ENCODE data around the gene RHBDF1. TPM values are rescaled to one million over a fixed set of nuclear protein-coding genes. Genes with fewer than 3 reads are reported as not detected.
A peak's percentile ranks its signal among the peaks of the same experiment; 100 is the strongest.

The RHBDF1 gene
- total RNA-seq, 2 donors from 2014 or later, result 109 to 138 TPM

GRCh38 chr16:57711-58110 lies 14.7 kb downstream of the RHBDF1 start:
- peaks cover 60% of the 10 kb centered on the region for H3K36me3 ChIP-seq
- no peak overlapping the region for H3K27ac ChIP-seq
- H3K9me3 ChIP-seq, result no peaks in the 10 kb centered on the region
- H3K27me3 ChIP-seq (replicated peaks; ENCODE audit: insufficient read depth), result no peaks in the 10 kb centered on the region
- TF ChIP-seq, protein P1, sequence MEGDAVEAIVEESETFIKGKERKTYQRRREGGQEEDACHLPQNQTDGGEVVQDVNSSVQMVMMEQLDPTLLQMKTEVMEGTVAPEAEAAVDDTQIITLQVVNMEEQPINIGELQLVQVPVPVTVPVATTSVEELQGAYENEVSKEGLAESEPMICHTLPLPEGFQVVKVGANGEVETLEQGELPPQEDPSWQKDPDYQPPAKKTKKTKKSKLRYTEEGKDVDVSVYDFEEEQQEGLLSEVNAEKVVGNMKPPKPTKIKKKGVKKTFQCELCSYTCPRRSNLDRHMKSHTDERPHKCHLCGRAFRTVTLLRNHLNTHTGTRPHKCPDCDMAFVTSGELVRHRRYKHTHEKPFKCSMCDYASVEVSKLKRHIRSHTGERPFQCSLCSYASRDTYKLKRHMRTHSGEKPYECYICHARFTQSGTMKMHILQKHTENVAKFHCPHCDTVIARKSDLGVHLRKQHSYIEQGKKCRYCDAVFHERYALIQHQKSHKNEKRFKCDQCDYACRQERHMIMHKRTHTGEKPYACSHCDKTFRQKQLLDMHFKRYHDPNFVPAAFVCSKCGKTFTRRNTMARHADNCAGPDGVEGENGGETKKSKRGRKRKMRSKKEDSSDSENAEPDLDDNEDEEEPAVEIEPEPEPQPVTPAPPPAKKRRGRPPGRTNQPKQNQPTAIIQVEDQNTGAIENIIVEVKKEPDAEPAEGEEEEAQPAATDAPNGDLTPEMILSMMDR (IDR thresholded peaks at IDR 0.05), result no peak
- DNase-seq (ENCODE audit: low spot score) (no peak), ATAC-seq (ENCODE audit: insufficient number of reproducible peaks, low FRiP score, low read depth) (no peak)
- peaks cover 2 to 9% of the 10 kb centered on the region in 2 donors for H3K4me1 ChIP-seq (ENCODE audit: control insufficient read depth in 1 of 2, low read depth in 2 of 2)
- H3K4me3 ChIP-seq, result no peak overlapping the region

DNA sequence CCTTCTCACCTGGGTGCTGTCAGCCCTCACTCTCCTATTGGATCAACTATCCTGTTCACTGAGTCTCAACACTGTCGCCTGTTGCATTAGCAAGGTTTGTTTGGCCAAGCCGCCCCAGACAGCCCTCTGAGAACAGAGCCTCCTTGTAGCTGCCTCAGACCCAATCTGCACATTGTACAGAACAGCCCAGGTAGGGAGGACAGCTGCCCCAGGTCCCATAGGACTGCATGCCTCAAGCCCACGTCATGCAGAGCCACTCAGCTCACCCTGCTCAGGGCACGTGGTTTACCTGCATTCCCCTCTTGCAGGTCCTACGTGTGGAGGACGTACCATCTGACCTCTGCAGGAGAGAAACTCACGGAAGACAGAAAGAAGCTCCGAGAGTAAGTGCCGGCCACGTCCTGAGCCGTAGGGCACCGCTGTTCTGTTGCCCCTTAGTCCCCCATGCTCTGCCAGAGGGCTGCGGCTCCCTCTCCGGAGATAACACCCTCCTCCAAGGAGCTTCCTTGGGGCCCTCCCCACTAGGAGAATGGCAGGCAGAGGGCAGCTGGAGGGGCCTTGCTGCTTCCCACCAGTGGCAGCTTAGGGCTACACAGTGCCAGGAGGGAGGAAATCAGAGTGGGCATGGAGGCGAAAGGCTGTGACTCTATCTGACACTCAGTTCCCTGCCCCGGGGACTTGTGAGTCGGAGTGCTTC lies 16.1 kb downstream of the RHBDF1 start:
- no peak overlapping the region for H3K27ac ChIP-seq
- no peaks in the 10 kb centered on the region for H3K27me3 ChIP-seq (replicated peaks; ENCODE audit: insufficient read depth)
- peaks cover 47% of the 10 kb centered on the region for H3K36me3 ChIP-seq
- ATAC-seq (ENCODE audit: insufficient number of reproducible peaks, low FRiP score, low read depth) (no peak), DNase-seq (ENCODE audit: low spot score) (no peak)
- peaks cover 2 to 19% of the 10 kb centered on the region in 2 donors for H3K4me1 ChIP-seq (ENCODE audit: control insufficient read depth in 1 of 2, low read depth in 2 of 2)
- H3K9me3 ChIP-seq, result no peaks in the 10 kb centered on the region
- no peak overlapping the region for H3K4me3 ChIP-seq
- TF ChIP-seq, protein P1 (IDR thresholded peaks at IDR 0.05), result no peak

- Histone ChIP-seq H3K27ac (no peak overlapping the region), H3K27me3 (replicated peaks; ENCODE audit: insufficient read depth) (no peaks in the 10 kb centered on the region), H3K4me3 (no peak overlapping the region), H3K36me3 (peaks cover 42% of the 10 kb centered on the region), H3K9me3 (no peaks in the 10 kb centered on the region), H3K4me1 (ENCODE audit: control insufficient read depth in 1 of 2, low read depth in 2 of 2) (peaks cover 2 to 19% of the 10 kb centered on the region in 2 donors)
- no peak for ATAC-seq (ENCODE audit: insufficient number of reproducible peaks, low FRiP score, low read depth)
- TF ChIP-seq, protein P1 (IDR thresholded peaks at IDR 0.05), result no peak
- DNase-seq (ENCODE audit: low spot score), result no peak
These were observed 16.8 kb downstream of the RHBDF1 start for GRCh38 chr16:55571-56136.

DNA sequence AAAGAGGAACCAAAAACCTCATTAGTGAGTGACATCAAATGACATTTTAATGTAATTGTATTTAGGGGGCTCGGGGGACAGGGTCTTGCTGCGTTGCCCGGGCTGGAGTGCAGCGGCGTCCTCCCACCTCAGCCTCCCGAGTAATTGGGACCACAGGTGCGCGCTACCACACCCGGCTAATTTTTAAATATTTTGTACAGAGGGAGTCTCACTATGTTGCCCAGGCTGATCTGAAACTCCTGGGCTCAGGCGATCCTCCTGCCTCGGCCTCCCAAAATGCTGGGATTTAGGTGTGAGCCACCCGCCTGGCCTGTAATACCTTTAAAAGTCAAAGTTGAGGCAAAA lies 18.2 kb downstream of the RHBDF1 start:
- no peaks in the 10 kb centered on the region for H3K9me3 ChIP-seq
- H3K4me1 ChIP-seq (ENCODE audit: control insufficient read depth in 1 of 2, low read depth in 2 of 2), result peaks cover 2 to 19% of the 10 kb centered on the region in 2 donors
- ATAC-seq (ENCODE audit: insufficient number of reproducible peaks, low FRiP score, low read depth) (no peak), DNase-seq (ENCODE audit: low spot score) (no peak)
- peak overlapping the region; percentile 63 to 66 for H3K27ac ChIP-seq
- H3K4me3 ChIP-seq, result peak overlapping the region; percentile 99
- TF ChIP-seq, protein P1 (IDR thresholded peaks at IDR 0.05), result no peak
- no peaks in the 10 kb centered on the region for H3K27me3 ChIP-seq (replicated peaks; ENCODE audit: insufficient read depth)
- H3K36me3 ChIP-seq, result peaks cover 27% of the 10 kb centered on the region

GRCh38 chr16:53346-54236 lies 18.8 kb downstream of the RHBDF1 start, which contains the start of the genes POLR3K and SNRNP25:
Gene POLR3K, minus strand, starts transcription at chr16:53608. Its CDS starts 22 bp downstream, at chr16:53586.
Gene SNRNP25, plus strand, starts transcription at chr16:53828. Its CDS starts 189 bp downstream, at chr16:54017.
- Histone ChIP-seq H3K4me1 (ENCODE audit: control insufficient read depth in 1 of 2, low read depth in 2 of 2) (peaks cover 2 to 19% of the 10 kb centered on the region in 2 donors), H3K4me3 (peak within 1 kb of the TSS; percentile 99), H3K27ac (peak within 1 kb of the TSS; percentile 66 to 78), H3K36me3 (peaks cover 21% of the 10 kb centered on the region), H3K27me3 (replicated peaks; ENCODE audit: insufficient read depth) (no peaks in the 10 kb centered on the region), H3K9me3 (no peaks in the 10 kb centered on the region)
- peak; percentile 99 for DNase-seq (ENCODE audit: low spot score)
- TF ChIP-seq, protein P1 (IDR thresholded peaks at IDR 0.05), result no peak
- peak; percentile 95 for ATAC-seq (ENCODE audit: insufficient number of reproducible peaks, low FRiP score, low read depth)
